ENCODE results near the gene DNASE1.

DNA sequence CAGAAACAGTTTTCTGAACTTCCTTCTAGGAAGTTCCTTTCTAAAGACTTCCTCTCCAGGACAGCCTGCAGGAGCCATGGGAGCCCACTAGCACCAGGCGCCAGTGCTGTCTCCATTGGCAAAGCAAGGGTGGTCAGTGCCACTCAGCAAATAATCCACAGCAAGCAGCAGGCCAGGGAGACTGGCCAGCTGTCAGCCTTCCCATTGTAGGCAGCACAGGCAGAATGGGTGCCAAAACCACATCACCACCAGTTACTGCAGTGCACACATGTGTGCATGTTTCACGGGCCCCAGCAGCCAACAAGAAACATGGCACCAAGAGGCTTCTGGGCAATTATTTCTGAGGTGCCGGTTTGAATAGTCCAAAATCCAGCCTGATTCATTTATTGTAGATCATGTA is 26.7 kb downstream of the DNASE1 start:
- TF ChIP-seq, protein P1, sequence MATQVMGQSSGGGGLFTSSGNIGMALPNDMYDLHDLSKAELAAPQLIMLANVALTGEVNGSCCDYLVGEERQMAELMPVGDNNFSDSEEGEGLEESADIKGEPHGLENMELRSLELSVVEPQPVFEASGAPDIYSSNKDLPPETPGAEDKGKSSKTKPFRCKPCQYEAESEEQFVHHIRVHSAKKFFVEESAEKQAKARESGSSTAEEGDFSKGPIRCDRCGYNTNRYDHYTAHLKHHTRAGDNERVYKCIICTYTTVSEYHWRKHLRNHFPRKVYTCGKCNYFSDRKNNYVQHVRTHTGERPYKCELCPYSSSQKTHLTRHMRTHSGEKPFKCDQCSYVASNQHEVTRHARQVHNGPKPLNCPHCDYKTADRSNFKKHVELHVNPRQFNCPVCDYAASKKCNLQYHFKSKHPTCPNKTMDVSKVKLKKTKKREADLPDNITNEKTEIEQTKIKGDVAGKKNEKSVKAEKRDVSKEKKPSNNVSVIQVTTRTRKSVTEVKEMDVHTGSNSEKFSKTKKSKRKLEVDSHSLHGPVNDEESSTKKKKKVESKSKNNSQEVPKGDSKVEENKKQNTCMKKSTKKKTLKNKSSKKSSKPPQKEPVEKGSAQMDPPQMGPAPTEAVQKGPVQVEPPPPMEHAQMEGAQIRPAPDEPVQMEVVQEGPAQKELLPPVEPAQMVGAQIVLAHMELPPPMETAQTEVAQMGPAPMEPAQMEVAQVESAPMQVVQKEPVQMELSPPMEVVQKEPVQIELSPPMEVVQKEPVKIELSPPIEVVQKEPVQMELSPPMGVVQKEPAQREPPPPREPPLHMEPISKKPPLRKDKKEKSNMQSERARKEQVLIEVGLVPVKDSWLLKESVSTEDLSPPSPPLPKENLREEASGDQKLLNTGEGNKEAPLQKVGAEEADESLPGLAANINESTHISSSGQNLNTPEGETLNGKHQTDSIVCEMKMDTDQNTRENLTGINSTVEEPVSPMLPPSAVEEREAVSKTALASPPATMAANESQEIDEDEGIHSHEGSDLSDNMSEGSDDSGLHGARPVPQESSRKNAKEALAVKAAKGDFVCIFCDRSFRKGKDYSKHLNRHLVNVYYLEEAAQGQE (IDR thresholded peaks at IDR 0.05) = no peak
- TF ChIP-seq, protein P2, sequence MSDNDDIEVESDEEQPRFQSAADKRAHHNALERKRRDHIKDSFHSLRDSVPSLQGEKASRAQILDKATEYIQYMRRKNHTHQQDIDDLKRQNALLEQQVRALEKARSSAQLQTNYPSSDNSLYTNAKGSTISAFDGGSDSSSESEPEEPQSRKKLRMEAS (IDR thresholded peaks at IDR 0.05) = no peak
- TF ChIP-seq YY1 (IDR thresholded peaks at IDR 0.05) = no peak
- TF ChIP-seq, protein P3, sequence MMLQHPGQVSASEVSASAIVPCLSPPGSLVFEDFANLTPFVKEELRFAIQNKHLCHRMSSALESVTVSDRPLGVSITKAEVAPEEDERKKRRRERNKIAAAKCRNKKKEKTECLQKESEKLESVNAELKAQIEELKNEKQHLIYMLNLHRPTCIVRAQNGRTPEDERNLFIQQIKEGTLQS (IDR thresholded peaks at IDR 0.05) = no peak
- TF ChIP-seq RAD21 (IDR thresholded peaks at IDR 0.05) = no peak
- no peak for TF ChIP-seq EGR1 (IDR thresholded peaks at IDR 0.05; ENCODE audit: low read depth in 2 of 2)
